Measurements from ENCODE around the gene TCF4.
A peak's percentile ranks its signal among the peaks of the same experiment; 100 is the strongest.

Gene TCF4

GRCh38 chr18:55415258-55415871, 172.6 kb downstream of the TCF4 start:
- H3K27me3 ChIP-seq (ENCODE audit: insufficient read depth, poor library complexity, severe bottlenecking): no peaks in the 10 kb centered on the region
- no peak overlapping the region for H3K27ac ChIP-seq (replicated peaks)
- H3K4me3 ChIP-seq (replicated peaks; ENCODE audit: insufficient read depth, low read length): no peak overlapping the region
- DNase-seq (ENCODE audit: low read depth in 1 of 2, low spot score in 1 of 2): peak; percentile 58 to 79
- TF ChIP-seq CTCF (IDR thresholded peaks at IDR 0.05; ENCODE audit: insufficient read depth, low read length) (peak; percentile 74), SPI1 (IDR thresholded peaks at IDR 0.05; ENCODE audit: borderline replicate concordance, low read depth) (no peak)

- Histone ChIP-seq H3K27ac (replicated peaks) (no peak overlapping the region), H3K4me3 (replicated peaks; ENCODE audit: insufficient read depth, low read length) (no peak overlapping the region), H3K27me3 (ENCODE audit: insufficient read depth, poor library complexity, severe bottlenecking) (peaks cover 3% of the 10 kb centered on the region)
- no peak for DNase-seq (ENCODE audit: low read depth in 1 of 2, low spot score in 1 of 2)
- TF ChIP-seq POLR2AphosphoS5 (IDR thresholded peaks at IDR 0.05; ENCODE audit: low read depth) (no peak), SPI1 (IDR thresholded peaks at IDR 0.05; ENCODE audit: borderline replicate concordance, low read depth) (no peak), GABPA (IDR thresholded peaks at IDR 0.05; ENCODE audit: low read depth) (no peak), CTCF (IDR thresholded peaks at IDR 0.05; ENCODE audit: insufficient read depth, low read length) (no peak)
- TF ChIP-seq, protein P1, sequence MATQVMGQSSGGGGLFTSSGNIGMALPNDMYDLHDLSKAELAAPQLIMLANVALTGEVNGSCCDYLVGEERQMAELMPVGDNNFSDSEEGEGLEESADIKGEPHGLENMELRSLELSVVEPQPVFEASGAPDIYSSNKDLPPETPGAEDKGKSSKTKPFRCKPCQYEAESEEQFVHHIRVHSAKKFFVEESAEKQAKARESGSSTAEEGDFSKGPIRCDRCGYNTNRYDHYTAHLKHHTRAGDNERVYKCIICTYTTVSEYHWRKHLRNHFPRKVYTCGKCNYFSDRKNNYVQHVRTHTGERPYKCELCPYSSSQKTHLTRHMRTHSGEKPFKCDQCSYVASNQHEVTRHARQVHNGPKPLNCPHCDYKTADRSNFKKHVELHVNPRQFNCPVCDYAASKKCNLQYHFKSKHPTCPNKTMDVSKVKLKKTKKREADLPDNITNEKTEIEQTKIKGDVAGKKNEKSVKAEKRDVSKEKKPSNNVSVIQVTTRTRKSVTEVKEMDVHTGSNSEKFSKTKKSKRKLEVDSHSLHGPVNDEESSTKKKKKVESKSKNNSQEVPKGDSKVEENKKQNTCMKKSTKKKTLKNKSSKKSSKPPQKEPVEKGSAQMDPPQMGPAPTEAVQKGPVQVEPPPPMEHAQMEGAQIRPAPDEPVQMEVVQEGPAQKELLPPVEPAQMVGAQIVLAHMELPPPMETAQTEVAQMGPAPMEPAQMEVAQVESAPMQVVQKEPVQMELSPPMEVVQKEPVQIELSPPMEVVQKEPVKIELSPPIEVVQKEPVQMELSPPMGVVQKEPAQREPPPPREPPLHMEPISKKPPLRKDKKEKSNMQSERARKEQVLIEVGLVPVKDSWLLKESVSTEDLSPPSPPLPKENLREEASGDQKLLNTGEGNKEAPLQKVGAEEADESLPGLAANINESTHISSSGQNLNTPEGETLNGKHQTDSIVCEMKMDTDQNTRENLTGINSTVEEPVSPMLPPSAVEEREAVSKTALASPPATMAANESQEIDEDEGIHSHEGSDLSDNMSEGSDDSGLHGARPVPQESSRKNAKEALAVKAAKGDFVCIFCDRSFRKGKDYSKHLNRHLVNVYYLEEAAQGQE (IDR thresholded peaks at IDR 0.05; ENCODE audit: insufficient replicate concordance, low read depth): no peak
These were observed 173.5 kb downstream of the TCF4 start for GRCh38 chr18:55414475-55414874.

GRCh38 chr18:55413474-55413873, 174.5 kb downstream of the TCF4 start:
- TF ChIP-seq SPI1 (IDR thresholded peaks at IDR 0.05; ENCODE audit: borderline replicate concordance, low read depth) (no peak), GABPA (IDR thresholded peaks at IDR 0.05; ENCODE audit: low read depth) (no peak), CTCF (IDR thresholded peaks at IDR 0.05; ENCODE audit: insufficient read depth, low read length) (no peak), POLR2AphosphoS5 (IDR thresholded peaks at IDR 0.05; ENCODE audit: low read depth) (no peak)
- TF ChIP-seq, protein P1 (IDR thresholded peaks at IDR 0.05; ENCODE audit: insufficient replicate concordance, low read depth): no peak
- DNase-seq (ENCODE audit: low read depth in 1 of 2, low spot score in 1 of 2): no peak
- H3K27ac ChIP-seq (replicated peaks): no peak overlapping the region
- H3K27me3 ChIP-seq (ENCODE audit: insufficient read depth, poor library complexity, severe bottlenecking): peaks cover 3% of the 10 kb centered on the region
- H3K4me3 ChIP-seq (replicated peaks; ENCODE audit: insufficient read depth, low read length): no peak overlapping the region

All from HL-60 (cell line).